ENCODE data around the gene ANXA2.

Gene ANXA2

GRCh38 chr15:60397772-60398445, at the start of gene ANXA2:
ANXA2 (minus strand) TSS chr15:60397986; CDS start chr15:60386075, 11,911 bp downstream.
- no peak for DNase-seq (ENCODE audit: insufficient read length, low spot score)
- no peak for TF ChIP-seq CTCF (IDR thresholded peaks at IDR 0.05; ENCODE audit: insufficient read depth, missing control alignments)

GRCh38 chr15:60444289-60444912, 46.6 kb upstream of the ANXA2 start:
- DNase-seq (ENCODE audit: insufficient read length, low spot score) (no peak), FAIRE-seq (no peak)
- TF ChIP-seq CTCF (IDR thresholded peaks at IDR 0.05; ENCODE audit: insufficient read depth, missing control alignments), result peak; percentile 55

More at GRCh38 chr15:60397772-60398445, at the start of gene ANXA2:
- no peak for FAIRE-seq

GRCh38 chr15:60442763-60443162, 45.0 kb upstream of the ANXA2 start:
- no peak for FAIRE-seq
- no peak for TF ChIP-seq CTCF (IDR thresholded peaks at IDR 0.05; ENCODE audit: insufficient read depth, missing control alignments)
- DNase-seq (ENCODE audit: insufficient read length, low spot score), result no peak

- FAIRE-seq (no peak), DNase-seq (ENCODE audit: insufficient read length, low spot score) (no peak)
- no peak for TF ChIP-seq CTCF (IDR thresholded peaks at IDR 0.05; ENCODE audit: insufficient read depth, missing control alignments)
Measured at GRCh38 chr15:60442031-60442650, 44.4 kb upstream of the ANXA2 start.

GRCh38 chr15:60441331-60441730, 43.5 kb upstream of the ANXA2 start:
- DNase-seq (ENCODE audit: insufficient read length, low spot score) (no peak), FAIRE-seq (no peak)
- TF ChIP-seq CTCF (IDR thresholded peaks at IDR 0.05; ENCODE audit: insufficient read depth, missing control alignments), result no peak

GRCh38 chr15:60438646-60439045, 40.9 kb upstream of the ANXA2 start:
- FAIRE-seq, result no peak
- no peak for TF ChIP-seq CTCF (IDR thresholded peaks at IDR 0.05; ENCODE audit: insufficient read depth, missing control alignments)
- no peak for DNase-seq (ENCODE audit: insufficient read length, low spot score)

- no peak for TF ChIP-seq CTCF (IDR thresholded peaks at IDR 0.05; ENCODE audit: insufficient read depth, missing control alignments)
- DNase-seq (ENCODE audit: insufficient read length, low spot score) (no peak), FAIRE-seq (no peak)
Measured at GRCh38 chr15:60428935-60429334, 31.1 kb upstream of the ANXA2 start.
